Measurements from ENCODE around the gene CHD5. TPM values are rescaled to one million over a fixed set of nuclear protein-coding genes. Genes with fewer than 3 reads are reported as not detected.

The CHD5 gene
- total RNA-seq, 4 donors from 2014 or later: 0.04 to 0.36 (median 0.13) TPM; not detected in 1

DNA sequence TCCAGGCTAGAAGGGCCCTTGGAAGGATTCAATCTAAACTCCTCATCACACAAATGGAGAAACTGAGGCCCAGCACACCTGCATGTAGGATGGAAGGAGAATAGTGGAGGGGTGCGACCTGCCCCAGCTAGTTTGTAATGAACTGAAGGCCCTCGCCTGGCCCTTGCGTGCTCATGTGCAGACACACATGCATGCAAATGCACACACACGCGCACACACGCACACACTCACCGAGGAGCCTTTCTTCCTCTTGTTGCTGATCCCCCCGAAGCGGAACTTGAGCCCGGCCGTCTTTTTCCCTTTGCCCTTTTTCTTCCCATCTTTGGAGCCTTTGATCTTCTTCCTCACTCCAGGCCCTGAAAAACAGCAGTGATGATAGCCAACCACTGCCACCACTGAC, 27.9 kb downstream of the CHD5 start:
- no peak overlapping the region for H3K4me3 ChIP-seq
- peaks cover 35% of the 10 kb centered on the region for H3K27me3 ChIP-seq
- WGBS: 77% methylated on average over 11 of the region's 11 CpGs
- H3K4me1 ChIP-seq: peaks cover 15% of the 10 kb centered on the region
- TF ChIP-seq POLR2AphosphoS5 (IDR thresholded peaks at IDR 0.05): no peak
- TF ChIP-seq, protein P1, sequence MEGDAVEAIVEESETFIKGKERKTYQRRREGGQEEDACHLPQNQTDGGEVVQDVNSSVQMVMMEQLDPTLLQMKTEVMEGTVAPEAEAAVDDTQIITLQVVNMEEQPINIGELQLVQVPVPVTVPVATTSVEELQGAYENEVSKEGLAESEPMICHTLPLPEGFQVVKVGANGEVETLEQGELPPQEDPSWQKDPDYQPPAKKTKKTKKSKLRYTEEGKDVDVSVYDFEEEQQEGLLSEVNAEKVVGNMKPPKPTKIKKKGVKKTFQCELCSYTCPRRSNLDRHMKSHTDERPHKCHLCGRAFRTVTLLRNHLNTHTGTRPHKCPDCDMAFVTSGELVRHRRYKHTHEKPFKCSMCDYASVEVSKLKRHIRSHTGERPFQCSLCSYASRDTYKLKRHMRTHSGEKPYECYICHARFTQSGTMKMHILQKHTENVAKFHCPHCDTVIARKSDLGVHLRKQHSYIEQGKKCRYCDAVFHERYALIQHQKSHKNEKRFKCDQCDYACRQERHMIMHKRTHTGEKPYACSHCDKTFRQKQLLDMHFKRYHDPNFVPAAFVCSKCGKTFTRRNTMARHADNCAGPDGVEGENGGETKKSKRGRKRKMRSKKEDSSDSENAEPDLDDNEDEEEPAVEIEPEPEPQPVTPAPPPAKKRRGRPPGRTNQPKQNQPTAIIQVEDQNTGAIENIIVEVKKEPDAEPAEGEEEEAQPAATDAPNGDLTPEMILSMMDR (IDR thresholded peaks at IDR 0.05): no peak
- TF ChIP-seq POLR2A (IDR thresholded peaks at IDR 0.05): no peak
- no peak for TF ChIP-seq EP300 (IDR thresholded peaks at IDR 0.05)
- no peak for DNase-seq (ENCODE audit: low spot score in 2 of 2)
- H3K36me3 ChIP-seq: no peaks in the 10 kb centered on the region
- H3K9me3 ChIP-seq: no peaks in the 10 kb centered on the region
- H3K27ac ChIP-seq: no peak overlapping the region

DNA sequence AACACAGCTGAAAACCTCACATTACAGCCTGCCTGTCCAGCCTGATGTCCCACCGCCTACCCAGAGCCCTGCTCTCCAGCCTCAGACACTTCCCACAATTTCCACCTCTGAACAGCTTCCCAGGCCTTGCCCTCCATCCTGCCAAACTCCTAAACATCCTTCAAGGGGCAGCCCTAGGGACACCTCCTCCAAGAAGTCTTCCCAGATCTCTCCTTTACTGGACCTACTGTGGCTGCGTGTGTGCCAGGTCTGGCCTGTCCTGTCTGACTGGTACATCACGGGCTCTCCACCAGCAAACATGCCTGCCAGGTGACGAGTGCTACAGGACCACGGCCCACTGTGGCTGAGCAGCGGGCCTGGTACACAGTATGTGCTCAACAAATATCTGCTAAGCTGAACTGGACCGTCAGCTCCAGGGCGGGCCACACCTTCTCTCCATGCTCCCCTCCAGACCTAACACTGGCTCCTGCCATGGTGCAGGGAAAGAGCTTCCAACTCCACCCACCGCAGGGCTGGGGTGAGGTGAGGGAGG, 28.8 kb downstream of the CHD5 start:
- TF ChIP-seq POLR2AphosphoS5 (IDR thresholded peaks at IDR 0.05) (no peak), EP300 (IDR thresholded peaks at IDR 0.05) (no peak), POLR2A (IDR thresholded peaks at IDR 0.05) (no peak)
- TF ChIP-seq, protein P1 (IDR thresholded peaks at IDR 0.05): no peak
- 84% methylated on average over 7 of the region's 9 CpGs for WGBS

DNA sequence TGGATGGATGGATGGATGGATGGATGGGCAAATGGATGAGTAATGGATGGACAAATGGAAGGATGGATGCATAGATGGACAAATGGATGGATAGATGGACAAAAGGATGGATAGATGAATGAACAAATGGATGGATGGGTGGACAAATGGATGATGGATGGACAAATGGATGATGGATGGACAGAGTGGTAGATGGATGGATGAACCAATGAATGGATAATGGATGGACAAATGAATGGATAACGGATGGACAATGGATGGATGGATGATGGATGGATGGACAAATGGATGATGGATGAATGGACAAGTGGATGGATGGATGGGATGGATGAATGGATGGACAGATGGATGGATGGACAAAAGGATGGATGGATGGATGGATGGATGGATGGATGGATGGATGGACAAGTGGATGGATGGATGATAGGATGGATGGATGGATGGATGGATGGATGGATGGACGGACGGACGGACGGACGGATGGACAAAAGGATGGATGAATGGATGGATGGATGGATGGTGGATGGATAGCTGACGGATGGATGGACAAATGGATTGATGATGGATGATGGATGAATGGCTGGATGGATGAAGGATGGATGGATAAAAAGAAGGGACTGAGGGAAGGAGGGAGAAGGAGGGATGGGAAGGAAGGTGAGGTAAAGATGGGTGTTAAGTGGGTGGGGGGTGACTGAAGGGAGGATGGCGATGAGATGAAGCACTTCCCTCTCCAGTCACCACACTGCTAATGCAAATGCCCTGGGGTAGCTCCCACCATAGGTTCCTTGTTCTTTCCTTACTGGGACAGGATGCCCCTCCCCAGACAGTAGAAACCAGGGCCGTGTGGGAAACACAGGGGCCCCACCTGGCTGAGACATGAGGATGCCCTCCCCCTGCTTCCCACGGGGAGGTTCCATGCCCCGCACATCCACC, 29.8 kb downstream of the CHD5 start:
- H3K9me3 ChIP-seq: no peaks in the 10 kb centered on the region
- peaks cover 50% of the 10 kb centered on the region for H3K27me3 ChIP-seq
- H3K27ac ChIP-seq: no peak overlapping the region
- H3K4me1 ChIP-seq: peaks cover 9% of the 10 kb centered on the region
- 75% methylated on average over 9 of the region's 11 CpGs for WGBS
- no peak overlapping the region for H3K4me3 ChIP-seq
- no peaks in the 10 kb centered on the region for H3K36me3 ChIP-seq
- TF ChIP-seq, protein P1 (IDR thresholded peaks at IDR 0.05): no peak
- no peak for TF ChIP-seq POLR2A (IDR thresholded peaks at IDR 0.05)
- no peak for TF ChIP-seq EP300 (IDR thresholded peaks at IDR 0.05)
- no peak for TF ChIP-seq POLR2AphosphoS5 (IDR thresholded peaks at IDR 0.05)
- DNase-seq (ENCODE audit: low spot score in 2 of 2): no peak

More for the DNA sequence above, 28.8 kb downstream of the CHD5 start:
- Histone ChIP-seq H3K36me3 (no peaks in the 10 kb centered on the region), H3K9me3 (no peaks in the 10 kb centered on the region), H3K4me1 (peaks cover 9% of the 10 kb centered on the region), H3K4me3 (no peak overlapping the region), H3K27ac (no peak overlapping the region), H3K27me3 (peaks cover 40% of the 10 kb centered on the region)
- no peak for DNase-seq (ENCODE audit: low spot score in 2 of 2)

DNA sequence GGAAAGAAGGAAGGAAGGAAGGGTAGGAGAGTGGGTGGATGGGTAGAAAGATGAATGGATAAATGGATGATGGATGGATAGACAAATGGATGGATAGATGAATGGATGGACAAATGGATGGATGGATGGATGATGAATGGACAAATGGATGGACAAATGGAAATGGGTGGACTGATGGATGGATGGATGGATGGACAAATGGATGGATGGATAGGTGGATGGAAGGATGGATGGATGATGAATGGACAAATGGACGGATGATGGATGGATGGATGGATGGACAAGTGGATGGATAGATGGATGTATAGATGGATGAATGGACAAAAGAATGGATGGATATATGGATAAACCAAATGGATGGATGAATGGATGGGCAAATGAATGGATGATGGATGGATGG, 30.5 kb downstream of the CHD5 start:
- no peaks in the 10 kb centered on the region for H3K9me3 ChIP-seq
- peaks cover 50% of the 10 kb centered on the region for H3K27me3 ChIP-seq
- DNase-seq (ENCODE audit: low spot score in 2 of 2): no peak
- H3K27ac ChIP-seq: no peak overlapping the region
- TF ChIP-seq POLR2A (IDR thresholded peaks at IDR 0.05) (no peak), EP300 (IDR thresholded peaks at IDR 0.05) (no peak), POLR2AphosphoS5 (IDR thresholded peaks at IDR 0.05) (no peak)
- TF ChIP-seq, protein P1 (IDR thresholded peaks at IDR 0.05): no peak
- no peak overlapping the region for H3K4me3 ChIP-seq
- H3K4me1 ChIP-seq: peaks cover 9% of the 10 kb centered on the region
- no peaks in the 10 kb centered on the region for H3K36me3 ChIP-seq
- 94% methylated on average over 1 of the region's 1 CpG for WGBS
